ENCODE data around the gene KIF26B.

DNA sequence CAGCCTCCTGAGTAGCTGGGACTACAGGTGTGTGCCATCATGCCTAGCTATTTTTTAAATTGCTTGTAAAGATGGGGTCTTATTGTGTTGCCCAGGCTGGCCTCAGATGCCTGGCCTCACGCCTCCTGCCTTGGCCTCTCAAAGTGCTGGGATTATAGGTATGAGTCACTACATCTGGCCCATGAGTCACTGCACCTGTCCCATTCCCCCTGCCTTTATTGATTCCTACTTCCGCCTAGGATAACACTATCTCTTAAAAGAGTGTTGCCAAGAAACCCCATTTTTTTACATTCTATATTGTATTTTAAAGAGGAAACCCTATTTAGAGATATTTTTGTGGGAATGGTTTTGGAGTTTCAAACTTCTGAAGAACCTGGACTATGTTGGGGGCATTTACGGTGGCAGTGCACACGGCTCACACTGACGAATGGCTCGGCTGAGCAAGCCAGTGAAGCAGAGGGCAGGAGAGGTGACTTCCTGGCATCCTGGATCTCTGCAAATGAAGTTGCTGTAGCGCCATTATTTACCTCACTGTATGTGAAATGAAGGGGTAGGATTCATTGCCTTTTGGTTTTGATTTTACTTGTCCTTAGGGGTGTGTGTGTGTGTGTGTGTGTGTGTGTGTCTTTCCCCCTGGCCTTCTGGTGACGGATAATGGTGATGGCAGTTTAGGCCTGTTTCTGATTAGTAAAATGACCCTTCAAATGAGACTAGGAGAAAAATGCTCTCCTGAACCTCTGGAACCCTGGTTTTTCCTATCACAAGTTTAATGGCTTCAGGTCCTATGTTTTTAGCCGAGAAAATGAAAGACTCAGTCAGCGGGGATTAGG is 22.5 kb downstream of the KIF26B start:
- TF ChIP-seq, protein P1, sequence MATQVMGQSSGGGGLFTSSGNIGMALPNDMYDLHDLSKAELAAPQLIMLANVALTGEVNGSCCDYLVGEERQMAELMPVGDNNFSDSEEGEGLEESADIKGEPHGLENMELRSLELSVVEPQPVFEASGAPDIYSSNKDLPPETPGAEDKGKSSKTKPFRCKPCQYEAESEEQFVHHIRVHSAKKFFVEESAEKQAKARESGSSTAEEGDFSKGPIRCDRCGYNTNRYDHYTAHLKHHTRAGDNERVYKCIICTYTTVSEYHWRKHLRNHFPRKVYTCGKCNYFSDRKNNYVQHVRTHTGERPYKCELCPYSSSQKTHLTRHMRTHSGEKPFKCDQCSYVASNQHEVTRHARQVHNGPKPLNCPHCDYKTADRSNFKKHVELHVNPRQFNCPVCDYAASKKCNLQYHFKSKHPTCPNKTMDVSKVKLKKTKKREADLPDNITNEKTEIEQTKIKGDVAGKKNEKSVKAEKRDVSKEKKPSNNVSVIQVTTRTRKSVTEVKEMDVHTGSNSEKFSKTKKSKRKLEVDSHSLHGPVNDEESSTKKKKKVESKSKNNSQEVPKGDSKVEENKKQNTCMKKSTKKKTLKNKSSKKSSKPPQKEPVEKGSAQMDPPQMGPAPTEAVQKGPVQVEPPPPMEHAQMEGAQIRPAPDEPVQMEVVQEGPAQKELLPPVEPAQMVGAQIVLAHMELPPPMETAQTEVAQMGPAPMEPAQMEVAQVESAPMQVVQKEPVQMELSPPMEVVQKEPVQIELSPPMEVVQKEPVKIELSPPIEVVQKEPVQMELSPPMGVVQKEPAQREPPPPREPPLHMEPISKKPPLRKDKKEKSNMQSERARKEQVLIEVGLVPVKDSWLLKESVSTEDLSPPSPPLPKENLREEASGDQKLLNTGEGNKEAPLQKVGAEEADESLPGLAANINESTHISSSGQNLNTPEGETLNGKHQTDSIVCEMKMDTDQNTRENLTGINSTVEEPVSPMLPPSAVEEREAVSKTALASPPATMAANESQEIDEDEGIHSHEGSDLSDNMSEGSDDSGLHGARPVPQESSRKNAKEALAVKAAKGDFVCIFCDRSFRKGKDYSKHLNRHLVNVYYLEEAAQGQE (IDR thresholded peaks at IDR 0.05; ENCODE audit: low read depth, low read length): no peak
- TF ChIP-seq SMC3 (IDR thresholded peaks at IDR 0.05; ENCODE audit: low read depth, low read length): no peak
- no peak for TF ChIP-seq TEAD4 (IDR thresholded peaks at IDR 0.05; ENCODE audit: borderline replicate concordance, insufficient read depth)
- TF ChIP-seq, protein P2, sequence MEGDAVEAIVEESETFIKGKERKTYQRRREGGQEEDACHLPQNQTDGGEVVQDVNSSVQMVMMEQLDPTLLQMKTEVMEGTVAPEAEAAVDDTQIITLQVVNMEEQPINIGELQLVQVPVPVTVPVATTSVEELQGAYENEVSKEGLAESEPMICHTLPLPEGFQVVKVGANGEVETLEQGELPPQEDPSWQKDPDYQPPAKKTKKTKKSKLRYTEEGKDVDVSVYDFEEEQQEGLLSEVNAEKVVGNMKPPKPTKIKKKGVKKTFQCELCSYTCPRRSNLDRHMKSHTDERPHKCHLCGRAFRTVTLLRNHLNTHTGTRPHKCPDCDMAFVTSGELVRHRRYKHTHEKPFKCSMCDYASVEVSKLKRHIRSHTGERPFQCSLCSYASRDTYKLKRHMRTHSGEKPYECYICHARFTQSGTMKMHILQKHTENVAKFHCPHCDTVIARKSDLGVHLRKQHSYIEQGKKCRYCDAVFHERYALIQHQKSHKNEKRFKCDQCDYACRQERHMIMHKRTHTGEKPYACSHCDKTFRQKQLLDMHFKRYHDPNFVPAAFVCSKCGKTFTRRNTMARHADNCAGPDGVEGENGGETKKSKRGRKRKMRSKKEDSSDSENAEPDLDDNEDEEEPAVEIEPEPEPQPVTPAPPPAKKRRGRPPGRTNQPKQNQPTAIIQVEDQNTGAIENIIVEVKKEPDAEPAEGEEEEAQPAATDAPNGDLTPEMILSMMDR (IDR thresholded peaks at IDR 0.05): no peak
- TF ChIP-seq, protein P3, sequence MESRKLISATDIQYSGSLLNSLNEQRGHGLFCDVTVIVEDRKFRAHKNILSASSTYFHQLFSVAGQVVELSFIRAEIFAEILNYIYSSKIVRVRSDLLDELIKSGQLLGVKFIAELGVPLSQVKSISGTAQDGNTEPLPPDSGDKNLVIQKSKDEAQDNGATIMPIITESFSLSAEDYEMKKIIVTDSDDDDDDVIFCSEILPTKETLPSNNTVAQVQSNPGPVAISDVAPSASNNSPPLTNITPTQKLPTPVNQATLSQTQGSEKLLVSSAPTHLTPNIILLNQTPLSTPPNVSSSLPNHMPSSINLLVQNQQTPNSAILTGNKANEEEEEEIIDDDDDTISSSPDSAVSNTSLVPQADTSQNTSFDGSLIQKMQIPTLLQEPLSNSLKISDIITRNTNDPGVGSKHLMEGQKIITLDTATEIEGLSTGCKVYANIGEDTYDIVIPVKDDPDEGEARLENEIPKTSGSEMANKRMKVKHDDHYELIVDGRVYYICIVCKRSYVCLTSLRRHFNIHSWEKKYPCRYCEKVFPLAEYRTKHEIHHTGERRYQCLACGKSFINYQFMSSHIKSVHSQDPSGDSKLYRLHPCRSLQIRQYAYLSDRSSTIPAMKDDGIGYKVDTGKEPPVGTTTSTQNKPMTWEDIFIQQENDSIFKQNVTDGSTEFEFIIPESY (IDR thresholded peaks at IDR 0.05; ENCODE audit: borderline replicate concordance, low read depth): no peak
- TF ChIP-seq, protein P4, sequence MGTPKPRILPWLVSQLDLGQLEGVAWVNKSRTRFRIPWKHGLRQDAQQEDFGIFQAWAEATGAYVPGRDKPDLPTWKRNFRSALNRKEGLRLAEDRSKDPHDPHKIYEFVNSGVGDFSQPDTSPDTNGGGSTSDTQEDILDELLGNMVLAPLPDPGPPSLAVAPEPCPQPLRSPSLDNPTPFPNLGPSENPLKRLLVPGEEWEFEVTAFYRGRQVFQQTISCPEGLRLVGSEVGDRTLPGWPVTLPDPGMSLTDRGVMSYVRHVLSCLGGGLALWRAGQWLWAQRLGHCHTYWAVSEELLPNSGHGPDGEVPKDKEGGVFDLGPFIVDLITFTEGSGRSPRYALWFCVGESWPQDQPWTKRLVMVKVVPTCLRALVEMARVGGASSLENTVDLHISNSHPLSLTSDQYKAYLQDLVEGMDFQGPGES (IDR thresholded peaks at IDR 0.05; ENCODE audit: low read depth, low read length): no peak

All from SK-N-SH (cell line).